HG03469 (cell line): ENCODE measurements around the gene ACADVL.

Source experiments
- ATAC-seq: cut with Tn5 transposase; IDR thresholded peaks from one replicate; pipeline ENCODE4 v1.9.1; 2021; ENCODE audit warnings: mild to moderate bottlenecking, moderate library complexity, moderate number of reproducible peaks; ENCODE audit not compliant: unreplicated experiment

ACADVL gene

DNA sequence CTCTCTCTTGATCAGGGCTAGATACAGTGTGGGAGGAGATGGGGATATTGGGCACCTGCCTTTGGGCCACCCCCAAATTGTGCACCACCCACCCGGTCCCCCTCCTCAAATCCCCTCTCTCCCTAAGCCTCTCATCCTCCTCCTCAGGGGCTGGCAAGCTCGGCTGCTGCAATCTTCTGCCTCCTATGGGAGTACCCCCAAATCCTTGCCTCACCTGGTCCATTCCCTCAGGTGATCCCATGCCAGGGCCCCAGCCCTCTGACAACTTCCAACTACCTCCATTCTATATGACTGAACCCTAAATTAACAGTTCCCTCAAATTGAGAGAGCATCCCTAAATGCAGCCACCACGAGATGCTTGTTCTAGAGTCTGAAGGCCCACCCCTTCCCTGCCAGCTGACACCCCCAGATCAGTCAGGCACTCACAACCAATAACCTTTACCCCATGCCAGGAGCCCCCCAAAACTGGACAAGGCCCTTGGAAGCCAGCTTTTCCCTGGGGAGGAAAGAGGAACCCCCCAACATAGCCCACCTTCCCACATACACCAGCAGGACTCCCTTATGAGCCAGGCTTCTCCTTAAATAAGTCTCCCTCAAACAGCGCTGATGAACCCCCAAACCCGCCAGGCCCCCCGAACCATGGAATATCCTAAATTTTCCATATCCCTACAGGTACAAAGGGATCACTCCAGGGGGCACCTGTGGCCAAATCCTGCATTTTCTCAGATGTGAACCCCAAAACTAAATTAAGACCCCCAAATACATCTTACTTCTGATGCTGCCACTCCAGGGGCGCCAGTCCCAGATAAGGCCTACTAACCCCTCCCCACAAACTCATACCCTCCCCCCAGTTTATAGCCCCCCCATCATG lies 3.3 kb upstream of the ACADVL start:
- no peak for ATAC-seq

DNA sequence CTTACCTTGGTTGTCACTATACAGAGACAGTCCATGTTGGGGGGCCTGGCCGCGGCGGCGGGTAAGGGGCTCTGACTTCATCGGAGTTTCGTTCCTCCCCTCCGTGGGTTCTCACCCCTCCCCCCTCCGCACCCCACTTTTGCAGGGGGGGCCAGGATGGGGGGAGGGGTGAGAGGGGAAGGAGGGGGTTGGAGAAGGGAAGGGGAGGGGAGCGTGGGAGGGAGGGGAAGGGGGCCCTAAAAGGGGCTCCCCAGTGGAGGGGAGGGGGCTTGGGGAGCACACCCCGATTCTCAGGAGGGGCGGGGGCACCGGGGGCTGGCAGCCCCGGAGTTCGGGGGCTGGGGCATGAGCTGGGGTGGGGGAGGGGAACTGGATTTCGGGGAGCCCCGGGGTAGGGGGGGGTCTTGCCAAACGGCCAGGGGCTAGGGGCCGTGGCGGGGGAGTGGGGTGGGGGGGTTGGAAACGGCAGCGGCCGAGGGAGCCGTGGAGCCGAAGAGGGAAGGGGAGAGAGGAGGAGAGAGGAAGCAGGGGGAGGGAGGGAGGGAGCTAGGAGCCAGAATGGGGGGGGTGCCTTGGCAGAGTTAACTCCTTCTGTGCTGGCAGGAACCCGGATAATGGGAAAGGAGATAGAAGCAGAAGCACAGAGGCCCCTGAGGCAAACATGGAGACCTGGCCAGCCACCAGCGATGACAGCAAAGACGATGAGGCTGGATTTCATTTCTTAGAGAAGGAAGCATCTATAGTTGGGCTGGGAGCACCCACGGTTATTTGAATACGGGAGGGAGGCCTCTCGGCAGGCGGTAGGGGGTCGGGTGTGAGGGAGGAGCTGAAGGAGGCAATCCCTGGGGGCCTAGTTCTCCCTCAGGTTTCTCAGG lies 2.4 kb upstream of the ACADVL start:
- ATAC-seq, result no peak

DNA sequence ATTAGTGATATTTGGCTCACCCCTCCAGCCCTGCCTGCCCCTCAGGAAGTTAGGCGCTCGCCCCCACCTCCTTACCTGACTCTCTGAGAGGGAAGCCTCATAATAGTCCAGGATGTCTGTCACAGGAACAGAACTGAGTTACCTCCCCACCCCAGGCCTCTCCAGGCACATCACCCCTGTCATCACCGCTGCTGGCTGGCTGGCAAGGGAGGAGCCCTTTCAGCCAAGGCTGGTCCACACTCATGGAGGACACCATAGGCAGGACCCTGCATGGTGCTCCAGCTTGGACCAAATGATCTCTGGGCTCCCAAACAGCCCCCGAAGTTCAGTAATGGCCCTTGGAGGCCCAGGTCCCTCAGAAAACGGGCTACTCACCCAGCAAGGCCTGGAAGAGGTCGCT lies 1.6 kb upstream of the ACADVL start:
- ATAC-seq, result no peak

DNA sequence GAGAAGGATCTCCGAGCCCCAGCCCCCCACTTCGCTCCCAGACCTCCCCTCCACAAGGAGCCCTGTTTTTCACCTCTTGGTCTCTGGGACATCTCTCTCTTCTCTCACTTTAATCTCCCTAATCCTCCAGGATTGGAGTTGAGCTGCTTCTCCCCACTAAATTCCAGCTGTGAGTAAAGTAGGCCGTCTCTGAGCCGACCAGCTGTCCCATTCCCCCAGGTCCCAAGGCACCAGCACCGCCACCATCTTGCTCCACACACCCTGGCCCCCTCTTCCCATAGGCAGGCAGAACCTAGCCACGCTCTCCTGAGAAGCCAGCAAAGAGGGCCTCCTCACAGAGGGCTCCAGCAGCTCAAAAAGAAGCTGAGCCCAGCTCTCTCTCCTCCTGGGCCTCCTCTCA lies 980 bp upstream of the ACADVL start:
- ATAC-seq, result no peak

DNA sequence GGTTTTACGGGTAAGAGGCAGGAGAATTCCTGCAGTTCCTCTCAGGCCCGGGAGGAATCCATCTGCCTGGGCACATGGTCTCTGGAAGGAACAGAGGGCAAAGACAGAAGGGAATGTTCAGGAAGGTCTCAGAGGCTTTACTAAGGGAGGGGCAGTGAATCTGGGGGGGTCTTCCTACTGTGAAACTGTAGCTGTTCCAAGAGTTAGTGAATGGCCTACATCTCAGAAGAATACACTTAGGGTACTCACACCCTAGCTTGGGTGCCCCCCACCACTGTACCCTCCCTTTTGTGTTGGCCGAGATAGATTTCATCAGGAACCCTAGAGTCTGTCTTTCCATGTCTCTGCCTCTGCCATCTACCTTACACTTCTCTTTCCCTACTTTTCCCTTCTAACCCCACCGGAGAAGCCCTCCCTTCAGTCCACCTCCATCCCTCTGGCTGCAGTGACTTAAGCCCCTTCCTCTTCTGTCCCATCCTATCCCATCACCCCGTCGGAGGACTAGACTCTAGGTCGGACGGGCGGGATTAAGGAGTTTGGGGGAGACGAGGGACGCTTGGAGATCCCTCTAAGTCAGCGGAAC lies 418 bp upstream of the ACADVL start:
- ATAC-seq, result no peak

DNA sequence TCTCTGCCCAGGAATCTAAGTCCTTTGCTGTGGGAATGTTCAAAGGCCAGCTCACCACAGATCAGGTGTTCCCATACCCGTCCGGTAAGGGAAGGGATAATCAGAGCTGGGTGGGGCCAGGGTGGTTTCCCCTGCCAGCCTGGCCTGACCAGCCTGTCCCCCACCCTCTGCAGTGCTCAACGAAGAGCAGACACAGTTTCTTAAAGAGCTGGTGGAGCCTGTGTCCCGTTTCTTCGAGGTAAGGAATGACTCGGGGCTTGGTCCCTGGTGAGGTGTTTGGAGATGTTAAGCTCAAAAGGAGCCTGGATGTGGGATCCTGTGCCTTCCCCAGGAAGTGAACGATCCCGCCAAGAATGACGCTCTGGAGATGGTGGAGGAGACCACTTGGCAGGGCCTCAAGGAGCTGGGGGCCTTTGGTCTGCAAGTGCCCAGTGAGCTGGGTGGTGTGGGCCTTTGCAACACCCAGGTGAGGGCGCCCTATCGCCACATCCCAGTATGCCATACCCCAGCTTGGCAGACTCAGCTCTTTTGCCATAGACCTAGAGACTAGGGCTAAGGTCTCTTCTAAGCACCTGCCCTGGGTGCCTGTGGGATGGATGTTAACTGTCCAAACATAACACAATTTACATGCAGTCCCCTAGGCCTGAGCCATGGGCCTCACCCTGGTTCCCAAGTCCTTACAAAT lies 997 bp downstream of the ACADVL start:
- ATAC-seq, result no peak

DNA sequence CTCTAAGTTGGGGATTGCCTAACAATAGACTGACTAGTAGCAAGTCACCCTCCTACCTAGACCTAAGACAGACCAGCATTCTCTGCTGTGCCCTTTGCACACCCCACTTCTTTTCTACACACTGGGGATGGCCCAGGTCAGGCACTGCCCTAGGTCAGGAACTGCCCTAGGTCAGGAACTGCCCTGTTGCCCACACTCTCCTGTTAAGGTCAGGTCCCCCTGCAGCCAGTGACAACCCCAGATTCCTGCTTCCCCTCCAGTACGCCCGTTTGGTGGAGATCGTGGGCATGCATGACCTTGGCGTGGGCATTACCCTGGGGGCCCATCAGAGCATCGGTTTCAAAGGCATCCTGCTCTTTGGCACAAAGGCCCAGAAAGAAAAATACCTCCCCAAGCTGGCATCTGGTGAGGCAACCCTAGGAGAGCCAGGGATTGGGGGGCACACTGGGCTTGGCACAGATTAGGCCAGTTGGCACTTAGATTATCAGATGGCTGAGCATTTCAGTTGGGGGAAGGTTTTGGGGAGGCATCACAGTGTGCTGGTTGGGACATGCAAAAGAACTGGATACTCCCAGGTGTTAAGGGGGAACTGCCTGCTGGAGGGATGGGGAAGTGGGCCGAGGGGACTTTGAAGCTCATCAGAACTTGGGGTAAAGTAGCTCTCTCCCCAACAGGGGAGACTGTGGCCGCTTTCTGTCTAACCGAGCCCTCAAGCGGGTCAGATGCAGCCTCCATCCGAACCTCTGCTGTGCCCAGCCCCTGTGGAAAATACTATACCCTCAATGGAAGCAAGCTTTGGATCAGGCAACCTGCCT lies 1.7 kb downstream of the ACADVL start:
- ATAC-seq, result no peak

DNA sequence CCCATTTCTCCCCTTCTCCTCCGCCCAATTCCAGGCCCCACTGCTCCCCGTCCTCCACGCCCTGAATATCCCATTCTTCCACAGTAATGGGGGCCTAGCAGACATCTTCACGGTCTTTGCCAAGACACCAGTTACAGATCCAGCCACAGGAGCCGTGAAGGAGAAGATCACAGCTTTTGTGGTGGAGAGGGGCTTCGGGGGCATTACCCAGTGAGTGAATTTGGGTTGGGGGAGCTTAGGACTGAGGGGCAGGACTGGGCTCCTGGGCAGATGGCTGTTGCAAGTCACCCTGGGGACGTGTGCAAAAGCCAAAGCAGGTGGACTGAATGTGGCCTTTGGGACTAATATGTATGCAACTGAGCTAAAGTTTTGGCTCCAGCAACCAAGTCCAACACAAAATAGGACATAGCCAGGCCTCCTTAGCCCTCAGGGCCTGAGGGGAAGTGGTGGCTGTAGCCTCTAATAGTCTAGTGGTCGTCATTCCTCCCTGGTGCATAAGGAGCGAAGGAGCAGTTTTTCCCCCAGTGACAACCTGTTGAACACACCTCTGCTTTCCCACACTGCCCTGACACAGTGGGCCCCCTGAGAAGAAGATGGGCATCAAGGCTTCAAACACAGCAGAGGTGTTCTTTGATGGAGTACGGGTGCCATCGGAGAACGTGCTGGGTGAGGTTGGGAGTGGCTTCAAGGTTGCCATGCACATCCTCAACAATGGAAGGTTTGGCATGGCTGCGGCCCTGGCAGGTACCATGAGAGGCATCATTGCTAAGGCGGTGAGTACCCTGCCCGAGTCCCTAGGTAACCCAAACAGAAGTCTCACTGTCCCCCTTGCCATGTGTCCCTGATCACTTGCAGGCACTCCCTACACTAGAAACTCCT lies 2.6 kb downstream of the ACADVL start:
- ATAC-seq, result no peak

DNA sequence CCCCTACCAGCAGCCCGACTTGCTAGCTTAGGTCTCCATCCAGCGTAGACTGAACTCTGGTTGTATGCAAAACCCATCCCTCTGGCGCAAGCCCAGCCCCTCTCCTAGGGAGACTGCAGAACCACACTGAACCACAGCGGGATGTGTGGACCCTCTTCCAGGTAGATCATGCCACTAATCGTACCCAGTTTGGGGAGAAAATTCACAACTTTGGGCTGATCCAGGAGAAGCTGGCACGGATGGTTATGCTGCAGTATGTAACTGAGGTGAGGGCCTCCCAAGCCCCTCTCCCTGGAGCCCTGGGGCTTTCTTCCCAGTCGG lies 3.2 kb downstream of the ACADVL start:
- ATAC-seq, result no peak

DNA sequence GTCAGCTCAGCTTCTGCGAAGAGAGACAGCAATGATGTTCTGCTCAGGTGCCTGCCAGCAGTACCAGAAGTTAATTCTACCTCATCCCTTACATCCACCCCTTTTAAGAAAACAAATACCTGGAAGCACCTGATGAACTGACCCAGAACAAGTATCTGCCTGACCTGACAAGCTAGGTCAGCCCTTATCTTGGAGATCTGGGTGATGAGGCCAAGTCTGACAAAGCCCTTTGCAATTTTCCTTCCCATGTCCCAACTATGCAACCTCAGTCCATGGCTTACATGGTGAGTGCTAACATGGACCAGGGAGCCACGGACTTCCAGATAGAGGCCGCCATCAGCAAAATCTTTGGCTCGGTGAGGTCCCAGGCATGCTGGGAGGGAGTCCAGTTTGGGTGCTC lies 3.6 kb downstream of the ACADVL start:
- ATAC-seq, result no peak

DNA sequence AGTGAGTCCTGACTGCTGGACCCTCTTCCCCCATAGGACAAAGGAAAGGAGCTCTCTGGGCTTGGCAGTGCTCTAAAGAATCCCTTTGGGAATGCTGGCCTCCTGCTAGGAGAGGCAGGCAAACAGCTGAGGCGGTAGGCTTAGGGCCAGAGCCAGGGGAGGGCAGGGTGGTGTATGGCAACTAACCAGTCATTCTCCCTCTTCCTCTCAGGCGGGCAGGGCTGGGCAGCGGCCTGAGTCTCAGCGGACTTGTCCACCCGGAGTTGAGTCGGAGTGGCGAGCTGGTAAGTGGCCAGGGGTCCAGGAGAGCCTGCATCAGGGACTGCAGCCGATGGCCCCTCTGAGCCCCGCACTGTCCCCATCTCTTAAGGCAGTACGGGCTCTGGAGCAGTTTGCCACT lies 4.4 kb downstream of the ACADVL start:
- no peak for ATAC-seq

DNA sequence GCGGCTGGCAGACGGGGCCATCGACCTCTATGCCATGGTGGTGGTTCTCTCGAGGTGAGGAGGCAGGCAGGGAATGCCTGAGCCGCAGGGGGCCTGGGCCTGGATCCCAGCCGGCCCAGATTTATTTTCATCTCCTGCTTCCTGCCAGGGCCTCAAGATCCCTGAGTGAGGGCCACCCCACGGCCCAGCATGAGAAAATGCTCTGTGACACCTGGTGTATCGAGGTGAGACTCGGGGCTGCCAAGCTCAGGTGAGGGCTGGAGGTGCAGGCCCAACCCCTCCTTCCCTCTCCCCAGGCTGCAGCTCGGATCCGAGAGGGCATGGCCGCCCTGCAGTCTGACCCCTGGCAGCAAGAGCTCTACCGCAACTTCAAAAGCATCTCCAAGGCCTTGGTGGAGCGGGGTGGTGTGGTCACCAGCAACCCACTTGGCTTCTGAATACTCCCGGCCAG lies 4.9 kb downstream of the ACADVL start:
- no peak for ATAC-seq

DNA sequence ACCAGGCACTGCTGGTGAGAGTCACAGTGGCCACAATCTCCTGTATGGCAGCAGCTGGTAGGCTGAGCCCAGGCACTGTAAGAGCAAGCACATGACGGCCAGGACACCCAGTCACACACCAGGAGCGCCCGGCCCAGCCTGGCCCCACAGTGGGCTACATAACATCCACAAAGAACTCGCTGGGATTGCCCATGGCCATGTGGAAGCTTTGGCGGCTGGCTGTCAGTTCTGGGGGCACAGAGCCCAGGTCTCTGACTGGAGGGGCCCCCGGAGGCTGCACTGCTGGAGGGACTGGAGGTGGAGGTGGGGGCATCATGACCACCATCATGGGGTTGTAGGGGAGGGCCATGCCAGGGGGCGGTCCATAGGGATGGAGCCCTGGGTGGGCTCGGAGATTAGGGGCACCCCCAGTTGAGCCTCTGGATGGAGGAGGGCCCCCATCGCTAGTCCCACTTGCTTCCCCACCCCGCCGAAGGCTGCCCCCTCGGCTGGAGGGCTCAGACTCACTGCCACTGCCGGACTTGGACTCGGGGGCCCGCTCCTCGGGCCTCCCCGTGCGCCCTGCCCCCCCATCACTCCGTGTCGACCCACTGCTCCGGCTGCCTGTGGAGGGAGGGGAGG lies 6.1 kb downstream of the ACADVL start:
- no peak for ATAC-seq

DNA sequence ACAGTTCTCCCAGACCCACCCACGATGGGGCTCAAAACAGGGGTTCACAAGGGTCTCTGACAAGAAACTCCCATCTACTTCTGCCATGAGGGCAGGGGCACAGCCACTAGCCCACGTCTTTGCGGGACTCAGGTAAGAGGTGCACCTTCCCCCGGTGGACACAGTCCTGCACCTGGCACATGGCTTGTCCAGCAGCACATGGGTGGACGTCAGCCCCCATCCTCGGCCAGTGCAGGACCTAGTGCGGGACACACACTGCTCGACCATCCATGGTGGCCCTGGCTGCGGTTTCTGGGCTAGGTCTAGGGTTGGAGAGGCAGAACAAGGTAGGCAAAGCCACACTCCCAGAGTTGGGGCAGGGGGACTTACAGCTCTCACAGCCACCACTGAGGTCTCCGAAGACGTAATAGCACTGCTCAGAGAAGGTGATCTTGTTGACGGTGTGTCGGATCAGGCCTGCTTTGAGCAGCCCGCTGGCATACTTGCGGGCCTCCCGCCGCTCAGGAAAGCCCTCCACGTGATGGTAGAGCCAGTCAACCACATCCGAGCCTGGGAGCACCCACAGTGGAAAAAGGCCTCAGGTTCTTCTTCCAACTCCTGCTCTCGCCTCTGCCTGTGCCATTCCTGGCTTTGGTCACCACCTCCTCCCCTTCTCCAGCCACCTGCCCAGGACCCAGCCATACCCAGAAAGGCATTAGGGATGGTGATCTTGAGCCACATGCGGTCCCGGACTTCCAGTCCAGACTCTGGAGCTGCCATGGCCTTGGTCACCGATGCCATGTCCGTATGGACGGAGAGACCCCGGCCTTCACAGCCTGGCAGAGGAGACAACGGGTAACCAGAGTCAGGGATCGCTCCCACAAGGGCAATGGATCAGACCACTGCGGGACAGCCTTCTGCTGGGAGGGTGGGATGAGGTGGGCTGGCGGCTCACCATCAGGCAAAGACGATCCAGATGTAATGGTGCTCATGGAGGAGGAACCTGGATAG lies 7.3 kb downstream of the ACADVL start:
- no peak for ATAC-seq

DNA sequence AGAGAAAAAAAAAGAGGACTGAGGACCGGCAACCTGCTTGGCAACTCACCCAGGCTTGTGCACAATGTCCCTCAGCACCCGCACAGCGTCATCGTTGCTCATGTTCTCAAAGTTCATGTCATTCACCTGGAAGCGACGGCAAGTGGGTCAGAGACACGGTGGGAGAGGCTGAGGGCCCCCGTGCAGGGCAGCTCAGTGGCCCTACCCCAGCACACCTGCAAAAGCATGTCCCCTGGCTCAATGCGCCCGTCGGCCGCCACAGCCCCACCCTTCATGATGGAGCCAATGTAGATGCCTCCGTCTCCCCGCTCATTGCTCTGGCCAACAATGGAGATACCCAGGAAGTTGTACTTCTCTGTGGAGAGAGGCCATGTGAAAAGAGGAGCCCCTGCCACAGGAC lies 9.2 kb downstream of the ACADVL start:
- no peak for ATAC-seq

DNA sequence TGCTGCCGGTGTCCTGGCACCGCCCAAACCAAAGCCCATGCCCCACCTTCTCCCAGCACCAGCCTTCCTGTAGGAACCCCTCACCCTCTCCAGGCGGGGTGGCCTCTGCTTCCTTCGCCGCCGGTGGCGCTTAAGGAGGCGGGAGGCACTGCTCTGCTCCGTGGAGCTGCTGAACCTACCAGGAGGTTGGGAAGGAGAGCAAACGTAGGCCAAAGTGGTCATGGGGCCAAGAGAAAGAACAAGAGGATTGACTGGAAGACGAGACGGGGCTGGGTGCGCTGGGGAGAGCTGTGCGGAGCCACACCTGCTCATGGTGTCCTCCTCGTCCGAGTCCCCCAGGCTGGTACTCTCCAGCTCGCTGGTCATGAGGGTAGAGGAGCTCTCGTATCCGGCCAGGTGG lies 9.8 kb downstream of the ACADVL start:
- no peak for ATAC-seq

DNA sequence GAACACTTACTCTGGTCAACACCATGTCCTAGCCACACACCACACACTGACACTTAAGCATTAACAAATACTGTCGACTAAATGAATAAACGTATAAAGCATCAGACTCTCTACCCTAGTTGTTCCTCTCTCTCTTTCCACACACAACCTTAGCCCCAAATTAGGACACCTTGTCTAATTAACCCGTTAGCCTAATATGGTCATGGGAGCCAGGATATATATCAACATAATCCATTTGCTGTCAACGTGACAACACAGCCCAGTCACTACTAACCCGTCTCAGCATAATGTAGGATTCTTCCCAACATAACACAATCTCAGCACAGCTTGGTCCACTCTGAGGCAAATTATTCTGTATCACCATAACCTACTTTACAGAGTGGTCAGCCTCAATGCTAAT lies 12.4 kb downstream of the ACADVL start:
- ATAC-seq, result no peak

DNA sequence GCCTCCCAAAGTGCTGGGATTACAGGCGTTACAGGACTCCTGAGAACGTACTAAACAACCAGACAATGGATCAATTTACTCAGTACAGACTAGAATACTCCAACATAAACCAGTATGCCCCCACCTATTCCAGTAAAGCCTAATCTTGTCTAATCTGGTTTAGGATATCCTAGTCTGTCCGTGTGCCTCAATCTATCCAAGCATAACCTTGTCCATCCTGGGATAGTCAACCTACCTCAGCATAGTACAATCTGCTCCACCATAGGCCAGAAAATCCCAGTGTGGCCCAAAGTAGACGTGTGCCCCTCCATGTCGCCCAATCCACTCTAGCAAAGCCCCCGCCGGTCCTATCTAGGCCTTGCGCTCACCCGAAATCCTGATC lies 14.0 kb downstream of the ACADVL start:
- no peak for ATAC-seq
